ENCODE measurements around the gene PTPRM. TPM values are rescaled to one million over a fixed set of nuclear protein-coding genes. Genes with fewer than 3 reads are reported as not detected.

PTPRM gene
- total RNA-seq, 1 experiment from 2014 or later, result 42.3 TPM

DNA sequence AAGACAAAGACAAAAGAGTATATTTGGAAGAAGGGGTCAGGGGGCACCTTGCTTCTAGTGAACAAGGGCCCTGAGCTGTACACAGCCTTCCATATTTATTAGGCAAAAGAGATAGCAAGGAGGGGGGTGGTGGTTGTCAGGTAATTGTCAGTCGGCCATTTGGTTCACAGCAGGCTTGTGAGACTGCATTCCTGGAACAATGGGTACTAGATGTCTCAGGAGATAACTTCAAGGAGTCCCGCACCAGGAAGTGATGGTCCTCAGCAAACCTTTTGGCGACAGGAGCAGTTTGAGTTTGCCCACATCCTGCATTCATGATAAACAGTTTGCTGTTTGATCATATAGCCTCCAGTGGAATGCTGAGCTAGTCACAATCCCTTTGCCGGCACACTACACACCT, 665.7 kb downstream of the PTPRM start:
- TF ChIP-seq CTCF (IDR thresholded peaks at IDR 0.05; ENCODE audit: unreplicated experiment), result no peak
- no peaks in the 10 kb centered on the region for H3K27me3 Mint-ChIP-seq (ENCODE audit: unreplicated experiment)
- H3K4me3 Mint-ChIP-seq (ENCODE audit: low read depth, unreplicated experiment), result no peak overlapping the region
- intact Hi-C loops (cut with micrococcal nuclease; ENCODE audit: unreplicated experiment), result no loop called here
- no peaks in the 10 kb centered on the region for H3K4me1 Mint-ChIP-seq (ENCODE audit: low read depth, unreplicated experiment)
- H3K9me3 Mint-ChIP-seq (ENCODE audit: low read depth, unreplicated experiment), result no peaks in the 10 kb centered on the region
- no peak for DNase-seq
- BruUV-seq (replicated peaks), result no TSS peak
- no peak overlapping the region for H3K27ac Mint-ChIP-seq (ENCODE audit: unreplicated experiment)
- no peaks in the 10 kb centered on the region for H3K36me3 Mint-ChIP-seq (ENCODE audit: insufficient read depth, unreplicated experiment)
- CTCF ChIA-PET, result no interaction called here

- H3K4me3 Mint-ChIP-seq (ENCODE audit: low read depth, unreplicated experiment), result no peak overlapping the region
- no peak for TF ChIP-seq CTCF (IDR thresholded peaks at IDR 0.05; ENCODE audit: unreplicated experiment)
- DNase-seq, result no peak
- no TSS peak for BruUV-seq (replicated peaks)
- intact Hi-C loops (cut with micrococcal nuclease; ENCODE audit: unreplicated experiment), result no loop called here
- peaks cover 2% of the 10 kb centered on the region for H3K9me3 Mint-ChIP-seq (ENCODE audit: low read depth, unreplicated experiment)
- H3K4me1 Mint-ChIP-seq (ENCODE audit: low read depth, unreplicated experiment), result no peaks in the 10 kb centered on the region
- CTCF ChIA-PET, result no interaction called here
- no peaks in the 10 kb centered on the region for H3K36me3 Mint-ChIP-seq (ENCODE audit: insufficient read depth, unreplicated experiment)
- H3K27ac Mint-ChIP-seq (ENCODE audit: unreplicated experiment), result no peak overlapping the region
- H3K27me3 Mint-ChIP-seq (ENCODE audit: unreplicated experiment), result no peaks in the 10 kb centered on the region
These were observed 668.8 kb downstream of the PTPRM start for GRCh38 chr18:8235894-8236293.

- TF ChIP-seq CTCF (IDR thresholded peaks at IDR 0.05; ENCODE audit: unreplicated experiment), result no peak
- no TSS peak for BruUV-seq (replicated peaks)
- no peaks in the 10 kb centered on the region for H3K36me3 Mint-ChIP-seq (ENCODE audit: insufficient read depth, unreplicated experiment)
- no peak overlapping the region for H3K27ac Mint-ChIP-seq (ENCODE audit: unreplicated experiment)
- peaks cover 2% of the 10 kb centered on the region for H3K9me3 Mint-ChIP-seq (ENCODE audit: low read depth, unreplicated experiment)
- no peaks in the 10 kb centered on the region for H3K4me1 Mint-ChIP-seq (ENCODE audit: low read depth, unreplicated experiment)
- H3K4me3 Mint-ChIP-seq (ENCODE audit: low read depth, unreplicated experiment), result no peak overlapping the region
- CTCF ChIA-PET, result no interaction called here
- H3K27me3 Mint-ChIP-seq (ENCODE audit: unreplicated experiment), result no peaks in the 10 kb centered on the region
- intact Hi-C loops (cut with micrococcal nuclease; ENCODE audit: unreplicated experiment), result no loop called here
- DNase-seq, result no peak
These were observed 671.4 kb downstream of the PTPRM start for GRCh38 chr18:8238507-8238906.

GRCh38 chr18:8241731-8242130, 674.6 kb downstream of the PTPRM start:
- intact Hi-C loops (cut with micrococcal nuclease; ENCODE audit: unreplicated experiment), result no loop called here
- no TSS peak for BruUV-seq (replicated peaks)
- H3K36me3 Mint-ChIP-seq (ENCODE audit: insufficient read depth, unreplicated experiment), result no peaks in the 10 kb centered on the region
- CTCF ChIA-PET, result no interaction called here
- H3K27ac Mint-ChIP-seq (ENCODE audit: unreplicated experiment), result no peak overlapping the region
- no peak overlapping the region for H3K4me3 Mint-ChIP-seq (ENCODE audit: low read depth, unreplicated experiment)
- H3K27me3 Mint-ChIP-seq (ENCODE audit: unreplicated experiment), result no peaks in the 10 kb centered on the region
- H3K9me3 Mint-ChIP-seq (ENCODE audit: low read depth, unreplicated experiment), result peaks cover 2% of the 10 kb centered on the region
- no peak for TF ChIP-seq CTCF (IDR thresholded peaks at IDR 0.05; ENCODE audit: unreplicated experiment)
- no peaks in the 10 kb centered on the region for H3K4me1 Mint-ChIP-seq (ENCODE audit: low read depth, unreplicated experiment)
- no peak for DNase-seq

All from Calu3 (cell line).